Measurements from ENCODE around the gene GGA1. TPM values are rescaled to one million over a fixed set of nuclear protein-coding genes. Genes with fewer than 3 reads are reported as not detected.
"Not testable (repeated sequence)": the region's sequence is repeated elsewhere in the genome, so short reads cannot be mapped to it uniquely, and the experiment has no call there.

GGA1 gene
- total RNA-seq, 1 donor from 2014 or later = 56.1 TPM

DNA sequence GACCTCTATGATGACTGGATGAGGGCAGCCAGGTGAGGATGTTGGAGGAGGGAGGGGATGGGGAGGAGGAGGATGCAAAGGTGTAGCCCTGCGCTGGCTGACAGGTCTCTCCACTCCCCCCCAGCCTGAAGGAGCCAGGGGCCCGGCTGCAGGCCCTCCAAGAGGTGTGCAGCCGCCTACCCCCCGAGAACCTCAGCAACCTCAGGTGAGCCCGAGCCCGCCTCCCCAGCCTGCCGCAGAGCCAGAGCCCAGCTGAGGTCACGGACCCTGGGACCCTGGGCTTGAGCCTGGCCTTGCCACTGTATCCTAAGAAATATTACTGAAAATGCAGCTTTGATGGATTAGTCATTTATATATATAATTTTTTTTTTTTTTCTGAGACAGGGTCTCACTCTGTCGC lies 38.7 kb downstream of the GGA1 start:
- peaks cover 3% of the 10 kb centered on the region for H3K4me1 Mint-ChIP-seq (ENCODE audit: unreplicated experiment)
- H3K4me3 Mint-ChIP-seq (ENCODE audit: unreplicated experiment) = no peak overlapping the region
- no peaks in the 10 kb centered on the region for H3K9me3 Mint-ChIP-seq (ENCODE audit: unreplicated experiment)
- TF ChIP-seq, protein P1, sequence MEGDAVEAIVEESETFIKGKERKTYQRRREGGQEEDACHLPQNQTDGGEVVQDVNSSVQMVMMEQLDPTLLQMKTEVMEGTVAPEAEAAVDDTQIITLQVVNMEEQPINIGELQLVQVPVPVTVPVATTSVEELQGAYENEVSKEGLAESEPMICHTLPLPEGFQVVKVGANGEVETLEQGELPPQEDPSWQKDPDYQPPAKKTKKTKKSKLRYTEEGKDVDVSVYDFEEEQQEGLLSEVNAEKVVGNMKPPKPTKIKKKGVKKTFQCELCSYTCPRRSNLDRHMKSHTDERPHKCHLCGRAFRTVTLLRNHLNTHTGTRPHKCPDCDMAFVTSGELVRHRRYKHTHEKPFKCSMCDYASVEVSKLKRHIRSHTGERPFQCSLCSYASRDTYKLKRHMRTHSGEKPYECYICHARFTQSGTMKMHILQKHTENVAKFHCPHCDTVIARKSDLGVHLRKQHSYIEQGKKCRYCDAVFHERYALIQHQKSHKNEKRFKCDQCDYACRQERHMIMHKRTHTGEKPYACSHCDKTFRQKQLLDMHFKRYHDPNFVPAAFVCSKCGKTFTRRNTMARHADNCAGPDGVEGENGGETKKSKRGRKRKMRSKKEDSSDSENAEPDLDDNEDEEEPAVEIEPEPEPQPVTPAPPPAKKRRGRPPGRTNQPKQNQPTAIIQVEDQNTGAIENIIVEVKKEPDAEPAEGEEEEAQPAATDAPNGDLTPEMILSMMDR (IDR thresholded peaks at IDR 0.05) = no peak
- DNase-seq (ENCODE audit: extremely low spot score, unreplicated experiment) = no peak
- peaks cover 2% of the 10 kb centered on the region for H3K36me3 Mint-ChIP-seq (ENCODE audit: unreplicated experiment)
- no peaks in the 10 kb centered on the region for H3K27me3 Mint-ChIP-seq (ENCODE audit: unreplicated experiment)
- H3K27ac Mint-ChIP-seq (ENCODE audit: unreplicated experiment) = no peak overlapping the region

DNA sequence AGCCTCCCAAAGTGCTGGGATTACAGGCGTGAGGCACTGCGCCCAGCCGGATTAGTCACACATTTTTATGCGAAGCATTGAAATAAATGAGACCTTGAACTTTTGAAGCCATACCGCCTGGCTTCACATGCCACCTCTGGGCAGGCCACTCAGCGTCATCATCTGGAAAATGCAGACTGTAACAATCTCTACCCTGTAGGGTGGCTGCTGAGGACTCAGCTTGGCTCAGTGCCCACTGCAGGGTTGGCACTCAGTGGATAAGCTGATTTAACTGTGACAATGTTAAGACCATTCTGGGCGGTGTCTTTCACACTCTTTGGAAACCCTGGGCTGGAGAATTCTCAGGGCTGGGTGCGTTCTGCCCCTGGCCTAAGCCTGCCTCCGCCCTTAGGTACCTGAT lies 39.3 kb downstream of the GGA1 start:
- H3K27ac Mint-ChIP-seq (ENCODE audit: unreplicated experiment) = no peak overlapping the region
- no peak for DNase-seq (ENCODE audit: extremely low spot score, unreplicated experiment)
- H3K4me1 Mint-ChIP-seq (ENCODE audit: unreplicated experiment) = peaks cover 3% of the 10 kb centered on the region
- peaks cover 2% of the 10 kb centered on the region for H3K36me3 Mint-ChIP-seq (ENCODE audit: unreplicated experiment)
- TF ChIP-seq, protein P1 (IDR thresholded peaks at IDR 0.05) = no peak
- H3K9me3 Mint-ChIP-seq (ENCODE audit: unreplicated experiment) = no peaks in the 10 kb centered on the region
- no peak overlapping the region for H3K4me3 Mint-ChIP-seq (ENCODE audit: unreplicated experiment)
- H3K27me3 Mint-ChIP-seq (ENCODE audit: unreplicated experiment) = no peaks in the 10 kb centered on the region

DNA sequence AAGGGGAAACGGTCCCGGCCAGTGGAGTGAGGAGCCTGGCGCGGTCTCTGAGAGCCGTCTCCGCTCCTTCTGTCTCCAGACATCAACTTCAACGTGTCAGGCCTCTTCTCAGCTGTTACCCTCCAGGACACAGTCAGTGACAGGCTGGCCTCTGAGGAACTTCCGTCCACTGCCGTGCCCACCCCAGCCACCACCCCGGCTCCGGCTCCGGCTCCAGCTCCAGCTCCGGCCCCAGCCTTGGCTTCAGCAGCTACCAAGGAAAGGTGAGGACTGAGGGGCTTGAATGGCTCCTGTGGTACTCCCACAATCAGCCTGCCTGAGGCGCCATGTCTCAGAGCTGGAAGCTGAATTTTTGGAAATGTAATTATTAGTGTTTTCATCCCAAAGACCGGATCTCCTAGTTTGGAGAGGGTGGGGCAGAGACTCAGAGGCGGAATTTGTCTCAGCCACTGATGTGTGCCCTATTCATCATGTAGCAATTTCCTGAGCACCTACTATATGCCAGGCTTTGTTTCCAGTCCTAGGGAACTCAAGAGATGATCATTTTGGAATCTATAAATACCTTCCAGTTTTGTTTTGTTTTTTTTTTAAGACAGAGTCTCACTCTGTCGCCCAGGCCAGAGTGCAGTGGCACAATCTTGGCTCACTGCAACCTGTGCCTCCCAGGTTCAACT lies 42.0 kb downstream of the GGA1 start:
- TF ChIP-seq, protein P1 (IDR thresholded peaks at IDR 0.05) = no peak
- H3K27ac Mint-ChIP-seq (ENCODE audit: unreplicated experiment) = no peak overlapping the region

DNA sequence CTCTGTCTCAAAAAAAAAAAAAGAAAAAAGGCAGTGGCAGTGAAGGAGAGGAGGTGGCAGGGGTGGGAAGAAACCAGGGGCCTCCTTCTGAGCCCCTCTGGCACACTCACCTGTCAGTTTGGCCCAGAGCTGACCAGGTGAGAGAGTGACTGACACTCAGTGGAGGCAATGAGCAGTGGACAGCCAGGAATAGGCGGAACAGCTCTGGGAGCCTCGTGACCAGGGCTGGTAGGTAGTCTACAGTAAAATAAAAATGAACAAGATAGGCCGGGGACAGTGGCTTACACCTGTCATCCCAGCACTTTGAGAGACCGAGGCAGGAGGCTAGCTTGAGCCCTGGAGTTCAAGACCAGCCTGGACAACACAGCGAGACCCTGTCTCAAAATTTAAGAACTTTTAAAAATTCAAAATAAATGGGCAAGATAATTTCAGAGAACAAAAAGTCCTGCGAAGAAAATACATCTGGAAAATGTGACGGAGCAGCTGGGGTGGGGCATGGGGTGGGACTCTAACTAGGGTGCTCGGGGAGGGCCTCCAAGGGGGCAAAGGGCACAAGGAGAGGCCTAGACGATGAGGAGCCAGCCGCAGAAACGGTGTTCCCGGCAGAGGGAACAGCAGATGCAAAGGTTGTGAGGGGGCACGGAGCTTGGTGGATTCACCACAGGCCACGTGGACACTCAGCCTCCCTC lies 46.1 kb downstream of the GGA1 start:
- no peak for DNase-seq (ENCODE audit: extremely low spot score, unreplicated experiment)
- H3K4me1 Mint-ChIP-seq (ENCODE audit: unreplicated experiment) = peaks cover 12% of the 10 kb centered on the region
- H3K36me3 Mint-ChIP-seq (ENCODE audit: unreplicated experiment) = peaks cover 4% of the 10 kb centered on the region
- no peaks in the 10 kb centered on the region for H3K27me3 Mint-ChIP-seq (ENCODE audit: unreplicated experiment)
- no peak overlapping the region for H3K27ac Mint-ChIP-seq (ENCODE audit: unreplicated experiment)
- TF ChIP-seq, protein P1 (IDR thresholded peaks at IDR 0.05) = no peak
- no peaks in the 10 kb centered on the region for H3K9me3 Mint-ChIP-seq (ENCODE audit: unreplicated experiment)
- H3K4me3 Mint-ChIP-seq (ENCODE audit: unreplicated experiment) = no peak overlapping the region

More for the DNA sequence above, 42.0 kb downstream of the GGA1 start:
- Mint-ChIP-seq H3K4me1 (ENCODE audit: unreplicated experiment) (no peaks in the 10 kb centered on the region), H3K9me3 (ENCODE audit: unreplicated experiment) (no peaks in the 10 kb centered on the region), H3K4me3 (ENCODE audit: unreplicated experiment) (no peak overlapping the region), H3K27me3 (ENCODE audit: unreplicated experiment) (no peaks in the 10 kb centered on the region), H3K36me3 (ENCODE audit: unreplicated experiment) (peaks cover 4% of the 10 kb centered on the region)
- DNase-seq (ENCODE audit: extremely low spot score, unreplicated experiment) = no peak

DNA sequence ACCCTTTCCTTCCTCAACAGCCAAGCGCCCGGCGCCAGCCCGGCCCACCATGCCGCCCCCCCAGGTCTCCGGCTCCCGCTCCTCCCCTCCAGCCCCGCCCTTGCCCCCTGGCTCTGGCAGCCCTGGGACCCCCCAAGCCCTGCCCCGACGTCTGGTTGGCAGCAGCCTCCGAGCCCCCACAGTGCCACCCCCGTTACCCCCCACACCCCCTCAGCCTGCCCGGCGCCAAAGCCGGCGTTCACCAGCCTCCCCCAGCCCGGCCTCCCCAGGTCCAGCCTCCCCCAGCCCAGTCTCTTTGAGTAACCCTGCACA lies 46.6 kb downstream of the GGA1 start:
- TF ChIP-seq, protein P1 (IDR thresholded peaks at IDR 0.05) = no peak

DNA sequence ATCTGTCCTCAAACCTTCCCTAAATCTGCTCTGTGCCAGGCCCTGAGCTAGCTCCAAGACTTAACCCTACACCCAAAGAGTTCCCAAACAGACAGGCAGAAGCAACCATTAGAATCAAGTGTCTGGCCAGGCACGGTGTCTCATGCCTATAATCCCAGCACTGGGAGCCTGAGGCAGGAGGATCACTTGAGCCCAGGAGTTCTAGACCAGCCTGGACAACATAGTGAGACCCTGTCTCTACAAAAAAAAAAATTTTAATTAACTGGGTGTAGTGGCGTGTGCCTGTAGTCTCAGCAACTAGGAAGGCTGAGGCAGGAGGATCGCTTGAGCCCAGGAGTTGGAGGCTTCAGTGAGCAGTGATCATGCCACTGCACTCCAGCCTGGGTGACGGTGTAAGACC lies 47.9 kb downstream of the GGA1 start:
- H3K4me3 Mint-ChIP-seq (ENCODE audit: unreplicated experiment); H3K27me3 Mint-ChIP-seq (ENCODE audit: unreplicated experiment); H3K36me3 Mint-ChIP-seq (ENCODE audit: unreplicated experiment); H3K9me3 Mint-ChIP-seq (ENCODE audit: unreplicated experiment); DNase-seq (ENCODE audit: extremely low spot score, unreplicated experiment); H3K27ac Mint-ChIP-seq (ENCODE audit: unreplicated experiment): not testable (repeated sequence)
- H3K4me1 Mint-ChIP-seq (ENCODE audit: unreplicated experiment) = peaks cover 31% of the 10 kb centered on the region

More for the DNA sequence above, 46.6 kb downstream of the GGA1 start:
- Mint-ChIP-seq H3K4me3 (ENCODE audit: unreplicated experiment) (no peak overlapping the region), H3K27me3 (ENCODE audit: unreplicated experiment) (no peaks in the 10 kb centered on the region), H3K4me1 (ENCODE audit: unreplicated experiment) (peaks cover 17% of the 10 kb centered on the region), H3K9me3 (ENCODE audit: unreplicated experiment) (no peaks in the 10 kb centered on the region), H3K36me3 (ENCODE audit: unreplicated experiment) (peaks cover 4% of the 10 kb centered on the region), H3K27ac (ENCODE audit: unreplicated experiment) (no peak overlapping the region)
- no peak for DNase-seq (ENCODE audit: extremely low spot score, unreplicated experiment)

All from osteocyte (in vitro differentiated cells).